ENCODE measurements around the gene ZAR1.
"Not testable (repeated sequence)": the region's sequence is repeated elsewhere in the genome, so short reads cannot be mapped to it uniquely, and the experiment has no call there.

Gene ZAR1

GRCh38 chr4:48490012-48490679, at the start of gene ZAR1:
Gene ZAR1 (plus strand): TSS chr4:48490252. CDS start chr4:48490292, 40 bp downstream.
- DNase-seq: no peak

GRCh38 chr4:48440914-48441313, 49.1 kb upstream of the ZAR1 start:
- DNase-seq: not testable (repeated sequence)

- DNase-seq: no peak
Observed at GRCh38 chr4:48445704-48446103, 44.3 kb upstream of the ZAR1 start.

- DNase-seq: no peak
Observed at GRCh38 chr4:48446642-48447041, 43.4 kb upstream of the ZAR1 start.

- no peak for DNase-seq
Observed at GRCh38 chr4:48449151-48449550, 40.9 kb upstream of the ZAR1 start.

GRCh38 chr4:48450740-48451139, 39.3 kb upstream of the ZAR1 start:
- DNase-seq: no peak

GRCh38 chr4:48451656-48452055, 38.4 kb upstream of the ZAR1 start:
- not testable (repeated sequence) for DNase-seq

GRCh38 chr4:48454591-48454990, 35.5 kb upstream of the ZAR1 start:
- no peak for DNase-seq

GRCh38 chr4:48461000-48461399, 29.1 kb upstream of the ZAR1 start:
- no peak for DNase-seq

- no peak for DNase-seq
Observed at GRCh38 chr4:48462363-48462762, 27.7 kb upstream of the ZAR1 start.

GRCh38 chr4:48467442-48467841, 22.6 kb upstream of the ZAR1 start:
- DNase-seq: no peak

- DNase-seq: no peak
Observed at GRCh38 chr4:48467891-48468290, 22.2 kb upstream of the ZAR1 start.

- DNase-seq: no peak
Observed at GRCh38 chr4:48470137-48470536, 19.9 kb upstream of the ZAR1 start.

GRCh38 chr4:48470570-48470969, 19.5 kb upstream of the ZAR1 start:
- DNase-seq: no peak

- DNase-seq: no peak
Observed at GRCh38 chr4:48472794-48473193, 17.3 kb upstream of the ZAR1 start.

- DNase-seq: no peak
Observed at GRCh38 chr4:48475770-48476169, 14.3 kb upstream of the ZAR1 start.

- no peak for DNase-seq
Observed at GRCh38 chr4:48478273-48478672, 11.8 kb upstream of the ZAR1 start.

GRCh38 chr4:48481581-48481980, 8.5 kb upstream of the ZAR1 start:
- no peak for DNase-seq

- DNase-seq: no peak
Observed at GRCh38 chr4:48483006-48483776, 6.9 kb upstream of the ZAR1 start, which contains the start of gene SLC10A4. Gene SLC10A4 (plus strand): TSS chr4:48483343. CDS start chr4:48483562, 219 bp downstream.

- DNase-seq: no peak
Observed at GRCh38 chr4:48483777-48484493, 6.1 kb upstream of the ZAR1 start.

GRCh38 chr4:48484494-48485168, 5.4 kb upstream of the ZAR1 start:
- DNase-seq: no peak

- DNase-seq: no peak
Observed at GRCh38 chr4:48489683-48490011, 405 bp upstream of the ZAR1 start.

Data from NCI-H524 treated with DMSO at 0.1 percent for 48 hours (cell line).